GM21723 (cell line): Measurements from ENCODE around the gene YWHAQ.
"Not testable (repeated sequence)": the region's sequence is repeated elsewhere in the genome, so short reads cannot be mapped to it uniquely, and the experiment has no call there.

Source experiments
- ATAC-seq: cut with Tn5 transposase; IDR thresholded peaks from one replicate; pipeline ENCODE4 v1.9.1; 2021; ENCODE audit warnings: mild to moderate bottlenecking, moderate library complexity; ENCODE audit not compliant: unreplicated experiment

Gene YWHAQ

GRCh38 chr2:9554921-9555296, 75.9 kb downstream of the YWHAQ start:
- no peak for ATAC-seq

DNA sequence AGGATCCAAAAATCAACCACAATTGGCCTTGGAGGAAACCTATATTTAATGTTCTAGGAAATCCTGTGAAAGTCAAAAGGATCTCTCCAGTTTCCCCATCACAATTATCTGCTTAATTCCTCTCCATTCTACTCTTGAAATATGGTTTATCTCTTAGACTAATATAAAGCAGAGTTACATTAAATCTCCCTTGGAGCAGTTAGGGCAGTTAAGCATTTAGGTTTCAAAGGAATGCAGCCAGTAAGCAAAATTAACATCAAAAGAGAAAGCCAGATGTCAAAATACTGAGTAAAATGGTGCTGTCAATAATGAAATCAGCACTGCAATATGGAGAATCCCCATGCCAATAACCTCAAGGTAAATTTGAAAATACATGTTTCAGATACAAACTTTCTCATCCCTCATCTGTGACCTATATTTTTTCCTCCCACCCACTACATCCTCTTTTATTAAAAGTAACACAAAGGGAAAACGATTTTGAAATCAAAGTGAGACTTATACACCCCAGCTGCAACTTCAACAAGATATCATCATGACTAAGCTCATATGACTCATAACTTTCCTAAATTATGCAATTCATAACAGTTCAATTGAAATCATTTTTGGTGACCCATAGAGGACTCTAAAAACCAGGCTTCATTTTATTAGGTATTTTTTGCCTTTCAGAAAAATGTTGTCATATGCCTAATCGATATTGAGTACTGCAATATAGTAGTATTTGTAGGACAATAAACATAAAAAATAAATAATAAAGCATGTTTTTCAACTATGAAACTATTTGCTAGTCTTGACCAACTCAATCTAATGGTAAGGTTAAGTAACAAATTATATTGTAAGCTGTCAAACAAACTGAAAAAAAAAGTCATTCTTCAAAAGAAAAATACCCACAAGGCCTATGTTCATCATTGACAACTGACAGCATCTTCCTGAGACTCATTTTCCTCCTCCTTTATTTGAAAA, 78.3 kb downstream of the YWHAQ start:
- no peak for ATAC-seq

- ATAC-seq, result not testable (repeated sequence)
These were observed 79.9 kb downstream of the YWHAQ start for GRCh38 chr2:9550859-9551391.

- no peak for ATAC-seq
These were observed 81.4 kb downstream of the YWHAQ start for GRCh38 chr2:9549420-9549819.

DNA sequence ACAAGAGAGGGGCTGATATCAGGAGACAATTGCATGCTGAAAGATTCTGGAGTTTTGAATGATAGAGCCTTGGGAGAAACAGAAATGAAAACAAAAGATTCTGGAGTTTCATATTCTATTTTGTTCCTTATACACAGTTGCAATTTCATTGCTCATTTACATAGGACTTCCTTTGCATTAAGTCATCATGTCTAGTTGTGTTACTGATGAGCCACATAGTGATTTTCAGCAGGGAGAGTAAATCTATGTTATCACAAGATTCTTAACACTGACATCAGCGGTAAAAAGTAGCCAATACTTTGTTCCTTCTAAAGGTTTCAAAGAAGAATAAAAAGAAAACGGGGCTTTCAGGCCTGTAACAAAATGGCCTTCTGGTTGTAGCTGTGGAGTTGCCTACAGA, 82.3 kb downstream of the YWHAQ start:
- ATAC-seq, result peak; percentile 64

GRCh38 chr2:9547262-9547991, 83.4 kb downstream of the YWHAQ start:
- ATAC-seq, result no peak

GRCh38 chr2:9545502-9545901, 85.3 kb downstream of the YWHAQ start:
- ATAC-seq, result no peak

- ATAC-seq, result no peak
These were observed 87.2 kb downstream of the YWHAQ start for GRCh38 chr2:9543557-9543956.

DNA sequence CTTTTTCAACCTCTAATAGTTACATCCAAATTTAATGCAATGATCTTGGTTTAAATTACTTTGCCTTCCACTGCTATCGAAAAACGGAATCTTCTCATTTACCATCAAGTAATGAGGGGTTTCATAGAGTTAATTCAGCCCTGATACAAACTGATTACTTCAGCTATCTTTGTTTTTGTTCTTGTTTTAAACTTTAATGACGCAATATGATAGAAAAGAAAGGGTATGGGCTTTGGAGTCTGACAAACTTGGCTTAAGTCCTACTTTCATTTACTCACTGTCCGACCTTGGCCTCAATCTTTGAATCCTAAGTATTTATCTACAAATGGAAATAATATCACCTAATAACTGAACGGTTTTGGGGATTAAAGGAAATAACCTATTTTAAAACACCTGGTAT, 91.3 kb downstream of the YWHAQ start:
- no peak for ATAC-seq

DNA sequence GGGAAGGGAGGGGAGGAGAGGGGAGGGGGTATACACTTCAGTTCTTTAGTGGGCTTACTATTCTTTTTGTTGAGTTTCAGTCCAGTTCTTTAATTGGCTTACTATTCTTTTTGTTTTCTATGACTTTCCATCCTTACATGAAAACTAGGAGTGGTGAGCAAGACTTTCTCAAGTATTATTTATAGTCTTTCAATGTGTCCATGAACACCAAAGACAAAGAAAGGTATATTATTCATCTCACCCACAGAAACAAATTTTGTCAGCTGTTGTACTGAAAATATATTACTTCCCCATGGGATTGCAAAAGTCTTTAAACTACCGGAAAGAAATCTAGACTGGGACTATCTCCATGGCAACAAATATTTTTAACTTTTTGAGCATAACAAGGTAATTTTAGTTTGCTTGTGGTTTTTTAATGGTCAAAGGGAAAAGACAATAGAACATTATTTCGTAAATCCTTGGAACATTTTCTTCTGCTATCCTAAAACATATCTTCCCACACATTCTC, 92.7 kb downstream of the YWHAQ start:
- no peak for ATAC-seq

- no peak for ATAC-seq
These were observed 94.3 kb downstream of the YWHAQ start for GRCh38 chr2:9536504-9536903.

GRCh38 chr2:9535177-9535576, 95.6 kb downstream of the YWHAQ start:
- no peak for ATAC-seq
